Midbrain (tissue), 1 donor: ENCODE data around the gene IDUA.

Experiments used
- DNase-seq: peaks from one replicate; lab custom pipeline; 2025; lab: John Stamatoyannopoulos, UW

The IDUA gene

GRCh38 chr4:1030559-1030958, 43.7 kb downstream of the IDUA start:
- no peak for DNase-seq

GRCh38 chr4:1031346-1031745, 44.5 kb downstream of the IDUA start:
- no peak for DNase-seq

DNA sequence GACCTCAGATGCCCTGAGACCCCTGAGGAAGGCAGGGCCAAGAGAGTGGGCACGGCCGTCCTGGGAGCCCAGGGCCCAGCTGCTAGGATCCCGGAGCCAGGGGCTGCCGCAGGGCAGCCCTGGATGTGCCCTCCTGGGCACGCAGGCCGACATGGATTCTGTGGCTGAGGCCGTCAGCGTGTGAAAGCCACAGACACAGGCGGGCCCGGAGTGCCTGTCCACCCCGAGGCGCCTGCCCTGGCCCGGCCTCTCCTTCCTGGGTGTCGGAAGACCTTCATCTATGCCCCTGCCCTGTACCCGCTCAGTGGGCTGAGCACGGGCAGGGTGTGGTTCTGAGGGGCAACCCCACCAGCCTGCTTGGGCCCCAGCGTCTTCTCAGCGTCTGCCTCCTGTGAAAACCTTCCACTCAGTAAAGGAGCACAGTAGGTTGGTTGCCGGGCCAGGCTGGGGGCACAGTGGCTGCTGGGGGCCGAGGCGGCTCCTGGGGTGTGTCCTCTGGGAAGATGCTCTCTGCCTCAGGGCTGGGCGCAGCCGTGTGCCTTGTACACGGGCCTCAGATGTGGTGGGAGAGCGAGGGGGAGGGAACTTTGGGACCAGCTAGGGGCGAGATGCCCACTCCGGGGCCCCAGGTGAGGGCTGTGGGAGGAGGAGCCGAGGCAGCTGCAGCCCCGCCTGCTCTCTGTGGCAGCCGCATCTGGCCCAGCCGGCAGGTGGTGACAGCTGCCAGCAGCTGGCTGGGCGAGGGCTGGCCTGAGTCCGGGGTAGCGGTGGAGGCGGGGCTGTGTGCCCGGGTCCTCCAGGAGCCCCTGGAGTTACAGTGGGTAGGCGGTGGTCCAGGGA, 45.3 kb downstream of the IDUA start:
- no peak for DNase-seq

DNA sequence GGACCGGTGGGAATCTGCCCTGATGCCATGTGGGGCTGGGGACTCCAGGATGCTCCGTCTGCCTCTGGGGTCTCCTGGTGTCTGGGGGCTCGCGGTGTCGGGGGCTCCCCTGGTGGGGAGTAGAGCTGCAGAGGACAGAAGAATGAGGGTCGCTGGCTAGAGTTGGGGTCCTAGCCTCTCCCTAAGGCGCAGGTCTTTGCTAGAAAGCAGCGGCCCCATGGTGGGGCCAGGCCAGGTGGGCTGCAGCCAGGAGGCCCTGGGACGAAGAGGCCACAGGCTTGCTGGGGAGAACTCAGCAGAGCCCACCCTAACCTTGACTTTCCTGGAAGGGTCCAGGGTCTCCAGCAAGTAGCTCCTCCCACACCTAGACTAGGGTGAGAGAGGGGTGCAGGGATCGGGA, 46.0 kb downstream of the IDUA start:
- no peak for DNase-seq

- peak; percentile 68 for DNase-seq
Observed at GRCh38 chr4:1033840-1034551, 47.2 kb downstream of the IDUA start.

- DNase-seq = peak; percentile 93
Observed at GRCh38 chr4:1035510-1035909, 48.7 kb downstream of the IDUA start.

- DNase-seq = no peak
Observed at GRCh38 chr4:1036095-1036494, 49.3 kb downstream of the IDUA start.

- no peak for DNase-seq
Observed at GRCh38 chr4:1036976-1037810, 50.3 kb downstream of the IDUA start.

- no peak for DNase-seq
Observed at GRCh38 chr4:1038948-1039492, 52.2 kb downstream of the IDUA start.

DNA sequence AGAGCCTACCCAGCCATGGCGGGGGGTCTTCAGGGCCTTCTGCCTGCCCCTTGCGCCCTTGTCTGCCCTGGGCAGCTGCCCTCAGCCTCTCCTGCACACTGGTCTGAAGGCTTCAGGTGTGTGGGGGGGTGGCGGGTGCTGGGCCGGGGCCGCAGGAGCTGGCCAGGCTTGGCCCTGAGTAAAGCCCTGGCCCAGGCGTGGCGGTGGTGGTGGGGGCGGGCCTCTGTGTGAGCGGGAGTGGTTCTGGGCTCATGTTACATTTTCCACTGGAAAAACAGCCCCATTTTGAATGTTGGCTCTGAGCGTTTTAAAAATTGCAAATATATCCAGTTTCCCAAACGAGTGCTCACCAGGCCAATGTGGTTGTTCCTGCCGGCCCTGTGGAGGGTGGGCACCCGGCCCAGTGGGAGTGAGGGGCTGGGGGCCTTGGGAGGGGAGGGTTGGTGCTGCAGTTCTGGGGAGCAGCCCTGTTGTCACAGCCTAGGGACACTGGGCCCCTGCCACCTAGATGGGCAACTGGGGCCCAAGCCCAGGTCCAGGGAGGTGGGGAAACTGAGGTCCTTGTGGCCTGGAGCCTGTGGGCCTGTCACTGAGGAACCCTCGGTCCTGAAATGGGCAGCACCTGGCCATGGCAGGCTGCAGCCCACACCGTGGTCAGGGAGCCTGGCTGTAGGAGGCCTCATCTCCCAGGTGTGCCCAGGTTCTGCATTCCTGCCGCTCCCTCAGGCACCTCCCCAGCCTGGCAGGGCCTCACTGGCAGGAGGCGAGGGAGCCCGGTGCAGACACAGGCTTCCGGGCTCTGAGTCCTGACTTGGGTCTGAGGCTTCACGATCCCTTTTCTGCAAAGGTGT, 52.9 kb downstream of the IDUA start:
- DNase-seq = no peak

DNA sequence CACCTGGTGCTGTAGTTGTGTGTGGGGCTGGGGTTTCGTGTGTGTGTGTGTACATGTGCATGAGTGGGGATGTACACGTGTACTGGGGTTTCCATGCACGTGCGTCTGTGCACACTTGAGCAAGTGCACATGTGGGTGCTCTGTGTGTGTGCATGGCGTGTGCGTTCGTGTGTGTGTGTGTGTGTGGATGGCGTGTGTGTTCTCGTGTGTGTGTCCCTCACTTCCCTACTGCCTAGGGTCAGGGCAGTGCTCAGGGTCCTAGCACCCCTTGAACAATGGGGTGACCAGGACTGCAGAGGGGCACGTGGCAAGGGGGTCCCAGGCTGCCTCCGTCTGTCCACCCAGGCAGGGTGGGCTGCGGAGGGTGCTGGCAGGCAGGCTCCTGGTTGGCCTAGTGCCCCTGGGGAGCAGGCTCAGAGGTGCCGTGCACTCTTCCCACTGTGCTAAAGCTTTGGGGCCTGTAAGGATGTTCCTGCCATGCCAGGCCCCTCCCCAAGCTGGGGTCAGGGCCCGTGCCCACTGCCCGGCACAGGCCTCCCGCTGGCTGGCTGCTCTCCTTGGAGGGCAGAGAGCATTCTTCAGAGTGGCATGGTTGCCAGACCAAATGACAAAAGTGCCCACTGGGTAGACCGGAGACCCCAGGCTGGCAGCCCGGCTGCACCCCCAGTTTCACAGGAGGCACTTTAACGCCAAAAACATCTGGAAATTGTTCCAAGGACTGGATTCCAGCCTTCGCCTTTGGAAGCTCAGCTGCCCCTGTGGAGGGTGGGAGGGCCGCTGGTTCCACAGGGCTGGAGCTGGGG, 53.7 kb downstream of the IDUA start:
- no peak for DNase-seq

GRCh38 chr4:1041147-1041935, 54.5 kb downstream of the IDUA start:
- DNase-seq = peak; percentile 42

DNA sequence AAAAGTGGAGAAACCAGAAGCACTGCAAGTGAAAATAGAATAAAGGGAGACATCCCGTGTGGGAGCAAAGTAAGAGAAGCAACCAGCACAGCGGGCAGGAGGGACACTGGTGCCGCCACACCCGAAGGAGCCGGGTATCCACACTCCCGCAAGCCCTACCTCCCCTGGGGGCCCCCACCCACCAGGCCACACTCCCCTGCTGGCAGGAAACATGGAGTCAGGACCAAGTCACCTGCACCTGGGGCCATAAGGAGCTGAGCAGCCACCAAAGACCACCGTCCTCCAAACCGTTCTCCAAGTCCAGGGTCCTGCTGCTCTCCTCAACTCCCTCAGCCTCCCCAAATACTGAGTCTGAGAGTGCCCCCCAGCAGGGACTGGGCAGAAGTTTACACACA, 55.1 kb downstream of the IDUA start:
- no peak for DNase-seq

GRCh38 chr4:1042352-1043055, 55.7 kb downstream of the IDUA start:
- DNase-seq = no peak

GRCh38 chr4:1043162-1043561, 56.3 kb downstream of the IDUA start:
- DNase-seq = no peak

DNA sequence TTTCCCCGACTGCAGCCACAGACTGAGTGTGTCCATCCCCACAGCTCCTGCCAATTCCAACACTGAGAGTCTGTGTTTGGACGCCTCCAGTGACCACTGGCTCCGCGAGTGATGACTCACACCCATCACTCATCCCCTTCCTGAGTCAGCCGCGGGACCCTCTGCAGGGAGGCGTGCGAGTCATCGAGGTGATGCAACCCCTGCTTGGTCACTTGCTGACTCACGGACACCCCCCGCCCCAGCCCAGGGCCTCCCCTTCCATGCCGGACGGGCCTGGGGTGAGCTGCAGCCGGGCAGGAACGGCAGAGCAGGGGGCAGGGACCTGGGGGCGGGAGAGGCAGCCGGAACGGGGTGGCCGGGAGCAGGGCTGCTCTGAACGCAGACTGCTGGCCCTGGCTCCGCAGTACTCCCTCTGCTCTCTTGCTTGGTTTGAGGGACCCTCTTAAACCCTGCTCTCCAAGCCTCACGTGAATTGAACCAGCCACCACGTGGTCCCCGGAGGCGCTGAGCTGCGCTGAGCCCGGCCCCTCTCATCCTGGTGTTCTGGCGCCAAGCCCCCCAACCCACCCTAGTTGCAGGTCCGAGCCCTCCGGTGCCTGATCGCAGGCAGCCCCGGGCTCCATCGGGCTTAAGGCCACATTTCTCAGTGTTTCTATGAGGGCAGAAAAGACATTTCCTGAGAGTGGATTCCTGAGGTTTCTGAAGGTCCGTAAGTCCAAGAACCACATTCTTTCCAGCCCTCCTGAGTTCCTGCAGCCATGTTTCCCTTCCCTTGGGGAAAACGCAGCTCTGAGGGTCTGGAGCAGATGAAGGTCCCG, 57.0 kb downstream of the IDUA start:
- peak; percentile 57 for DNase-seq

DNA sequence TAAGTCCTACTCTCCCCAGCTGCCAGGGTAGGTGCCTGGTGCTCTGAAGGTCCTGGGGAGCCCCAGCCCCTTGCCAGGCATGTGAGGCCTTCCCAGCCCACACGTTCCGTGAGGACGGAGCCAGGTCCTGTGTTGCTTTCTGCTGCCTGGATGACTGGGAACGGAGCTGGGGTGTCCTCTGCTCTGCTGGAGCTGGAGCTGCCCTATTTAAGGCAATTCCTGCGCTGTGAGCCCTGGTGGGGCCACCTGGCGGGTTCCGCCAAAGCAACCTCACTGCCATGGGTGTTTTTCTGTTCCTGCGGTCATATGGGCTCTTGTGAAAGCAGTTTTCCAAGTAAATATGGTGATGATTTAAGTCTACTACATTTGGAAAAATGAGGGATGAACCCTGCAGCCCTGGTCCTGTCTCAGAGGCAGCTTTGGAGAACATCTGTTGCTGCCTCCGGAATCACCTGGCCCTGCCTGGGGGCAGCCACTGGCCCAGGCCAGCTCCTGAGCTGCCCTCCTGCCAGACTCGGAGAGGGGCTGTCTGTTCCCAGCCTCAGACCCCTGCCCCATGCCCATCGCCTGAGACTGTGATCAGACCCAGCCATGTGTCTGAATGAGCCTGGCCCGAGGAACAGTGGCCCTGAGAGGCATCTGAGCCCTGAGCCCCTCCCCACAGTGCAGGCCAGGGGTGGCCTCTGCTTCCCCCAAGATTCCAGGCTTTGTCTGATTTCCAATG, 57.8 kb downstream of the IDUA start:
- no peak for DNase-seq
